Measurements from ENCODE around the gene NINJ1.

Gene NINJ1

DNA sequence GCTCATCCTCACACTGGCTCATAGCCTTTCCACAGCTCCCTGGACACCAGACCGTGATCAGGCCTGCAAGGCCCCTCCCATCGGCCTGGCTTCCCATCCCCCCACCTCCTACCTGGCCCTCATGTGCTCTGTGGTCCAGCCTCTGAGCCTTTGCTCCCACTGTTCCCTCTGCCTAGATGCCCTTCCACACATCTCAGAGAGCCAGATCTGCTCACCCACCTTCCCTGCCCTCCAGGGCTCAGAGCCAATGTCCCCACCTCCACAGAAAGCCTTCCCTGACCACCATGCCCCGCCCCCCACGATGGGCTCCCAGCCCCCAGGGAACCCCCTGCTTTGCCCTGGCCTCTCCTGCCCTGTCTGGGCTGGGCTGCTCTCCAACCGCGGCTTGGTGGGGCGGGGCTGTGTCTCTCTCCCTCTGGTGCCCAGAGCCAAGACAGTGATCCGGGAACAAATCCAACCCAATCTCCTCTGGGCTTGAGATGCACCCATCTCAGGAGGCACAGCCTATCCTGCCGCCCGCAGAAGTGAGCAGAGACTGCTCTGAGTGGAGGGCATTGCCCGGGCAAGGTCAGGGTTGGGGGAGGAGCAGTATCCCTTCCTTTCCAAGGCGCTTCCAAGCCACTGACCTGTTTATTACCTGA lies 1.6 kb downstream of the NINJ1 start:
- DNase-seq (ENCODE audit: low spot score): peak; percentile 67

DNA sequence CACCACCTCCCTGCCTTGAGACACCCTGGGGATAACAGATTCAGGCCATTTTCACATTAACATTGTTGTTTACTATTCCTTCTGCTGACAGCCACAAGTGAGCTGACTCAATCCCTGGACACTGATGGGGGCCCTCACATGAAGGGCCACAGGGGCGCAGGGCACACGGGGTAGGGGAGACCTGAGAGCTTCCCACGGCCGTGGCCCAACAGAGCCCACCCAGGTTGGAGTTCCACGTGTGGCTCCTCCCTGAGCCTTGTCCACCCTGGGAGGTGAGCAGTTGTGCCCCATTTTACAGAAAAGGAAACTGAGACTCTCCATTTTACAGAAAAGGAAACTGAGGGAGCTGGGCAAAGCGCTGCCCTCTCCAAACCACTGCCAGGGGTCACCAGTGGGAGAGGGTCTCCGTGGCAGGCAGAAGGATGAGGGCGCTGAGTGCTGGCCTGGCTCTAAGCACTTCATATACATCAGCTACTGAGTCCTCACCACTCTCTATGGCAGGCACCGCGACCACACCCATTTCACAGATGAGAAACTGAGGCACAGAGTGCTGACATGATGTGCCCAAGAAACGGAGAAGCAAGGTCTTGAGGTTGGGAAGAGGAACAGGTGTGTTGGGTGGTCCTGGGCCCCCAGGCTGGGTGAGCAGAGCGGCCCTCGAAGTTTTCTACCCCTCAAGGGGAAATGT lies 2.3 kb downstream of the NINJ1 start:
- no peak for DNase-seq (ENCODE audit: low spot score)

- DNase-seq (ENCODE audit: low spot score): no peak
Observed at GRCh38 chr9:93130861-93131481, 3.1 kb downstream of the NINJ1 start.

DNA sequence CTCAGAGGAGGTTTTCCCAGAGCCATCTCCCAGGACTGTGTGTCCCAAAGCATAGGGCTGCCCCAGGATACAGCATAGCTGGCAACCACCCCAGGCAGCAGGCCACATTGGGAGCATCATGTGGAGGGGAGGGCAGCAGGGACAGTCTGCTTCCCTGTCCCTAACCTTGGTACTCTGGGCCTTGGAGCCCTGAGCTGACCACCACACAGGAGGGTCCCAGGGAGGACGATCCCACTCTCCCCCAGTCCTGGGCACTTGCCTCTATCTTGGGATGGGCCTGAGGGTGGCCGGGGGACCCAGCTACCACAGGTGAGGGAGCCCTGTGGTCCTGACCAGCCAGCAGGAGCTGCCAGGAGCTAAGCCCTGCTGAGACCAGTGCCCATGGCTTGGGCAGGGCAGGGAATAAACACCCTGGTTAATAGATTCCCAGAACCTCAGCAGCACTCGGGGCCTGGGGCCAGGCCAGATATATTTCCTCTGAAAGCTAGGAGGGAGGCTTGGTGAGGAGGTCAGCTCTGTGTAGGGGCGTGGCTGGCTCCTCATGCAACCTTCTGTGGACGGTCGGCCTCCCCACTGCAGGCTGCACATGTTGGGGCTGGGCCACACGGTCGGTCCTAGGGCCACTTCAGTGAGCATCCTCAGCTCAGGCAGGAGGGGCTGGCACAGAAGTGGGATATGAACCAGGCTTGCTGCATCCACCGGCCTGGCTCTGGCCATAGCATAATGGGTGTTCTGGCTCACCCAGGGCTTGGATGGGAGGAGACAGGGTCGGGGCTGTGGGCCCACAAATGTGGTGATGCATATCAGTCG lies 4.2 kb downstream of the NINJ1 start:
- no peak for DNase-seq (ENCODE audit: low spot score)

DNA sequence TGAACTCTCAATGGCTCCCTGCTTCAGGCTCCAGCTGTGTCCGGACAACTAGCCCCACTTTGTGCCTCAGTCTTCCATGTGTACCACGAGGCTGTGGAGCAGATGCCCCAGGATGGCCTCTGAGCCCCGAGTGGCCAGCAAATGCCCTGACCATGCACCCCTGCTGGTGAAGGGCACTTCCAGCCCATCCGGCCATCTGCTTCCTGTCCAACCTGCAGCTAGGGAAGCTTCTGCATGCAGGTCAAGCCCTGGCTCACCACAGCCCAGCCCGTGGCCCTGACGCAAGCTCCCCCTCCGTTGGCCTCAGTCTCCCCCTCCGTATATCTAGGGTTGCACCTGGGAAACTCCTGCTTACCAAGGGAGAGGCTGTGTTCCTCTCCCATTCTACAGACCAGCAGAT lies 4.8 kb downstream of the NINJ1 start:
- DNase-seq (ENCODE audit: low spot score): no peak

DNA sequence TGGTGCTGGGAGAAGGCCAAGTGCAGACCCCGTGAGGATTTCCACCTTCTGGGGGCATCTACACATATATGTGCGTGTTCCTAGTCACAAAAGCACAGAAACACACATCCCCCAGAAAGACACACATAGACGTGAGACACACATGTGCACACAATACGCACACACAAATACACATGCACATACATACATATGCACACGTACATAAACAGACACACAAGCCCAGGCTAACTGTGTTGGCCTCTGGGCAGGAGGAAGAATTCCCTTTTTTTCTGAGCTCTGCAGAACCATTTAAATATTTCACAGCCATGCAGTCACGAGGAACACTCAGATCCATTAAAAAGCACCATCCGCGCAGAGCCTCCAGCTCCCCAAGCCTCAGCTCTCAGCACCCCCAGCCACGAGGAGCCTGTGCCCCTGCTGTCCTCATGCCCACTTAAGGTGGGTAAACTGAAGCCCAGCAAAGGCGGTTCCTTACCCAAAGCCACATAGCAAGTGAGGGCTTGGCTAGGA lies 5.3 kb downstream of the NINJ1 start:
- DNase-seq (ENCODE audit: low spot score): no peak

DNA sequence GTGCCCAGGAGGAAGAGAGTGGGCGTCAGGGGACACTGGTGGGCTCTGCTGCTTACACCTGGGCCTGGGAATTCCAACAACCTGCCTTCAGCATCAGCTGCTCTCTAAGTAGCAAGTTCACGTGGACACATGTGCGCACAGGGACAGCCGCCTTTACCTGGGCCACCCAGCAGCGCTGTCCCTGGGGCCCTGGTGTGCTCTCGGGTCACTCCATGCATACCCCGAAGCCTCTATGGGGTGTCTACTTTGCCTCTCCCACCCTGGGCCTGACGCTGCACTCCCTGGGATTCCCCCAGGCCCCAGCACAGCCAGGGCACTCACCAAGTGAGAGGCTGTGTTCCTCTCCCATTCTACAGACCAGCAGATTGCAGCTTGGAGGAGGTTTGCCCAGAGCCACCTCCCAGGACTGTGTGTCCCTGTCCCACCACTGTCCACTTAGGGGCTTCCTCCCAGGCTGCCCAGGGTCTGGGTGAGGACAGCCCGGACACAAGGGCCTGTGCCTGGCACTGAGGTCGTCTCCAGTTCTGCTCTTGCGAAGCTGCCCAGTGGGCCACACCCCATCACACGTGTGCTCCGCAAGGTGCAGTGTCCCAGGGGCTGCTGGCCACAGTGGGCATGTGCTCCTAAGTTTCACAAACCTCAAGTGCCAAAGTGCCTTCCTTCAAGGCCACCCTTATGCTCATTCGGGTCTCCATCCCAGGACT lies 5.9 kb downstream of the NINJ1 start:
- no peak for DNase-seq (ENCODE audit: low spot score)

GRCh38 chr9:93127395-93127911 lies 6.6 kb downstream of the NINJ1 start:
- peak; percentile 12 for DNase-seq (ENCODE audit: low spot score)

GRCh38 chr9:93126825-93127368 lies 7.2 kb downstream of the NINJ1 start:
- DNase-seq (ENCODE audit: low spot score): no peak

- DNase-seq (ENCODE audit: low spot score): no peak
Observed at GRCh38 chr9:93126151-93126781, 7.8 kb downstream of the NINJ1 start.

- no peak for DNase-seq (ENCODE audit: low spot score)
Observed at GRCh38 chr9:93125331-93125894, 8.6 kb downstream of the NINJ1 start.

DNA sequence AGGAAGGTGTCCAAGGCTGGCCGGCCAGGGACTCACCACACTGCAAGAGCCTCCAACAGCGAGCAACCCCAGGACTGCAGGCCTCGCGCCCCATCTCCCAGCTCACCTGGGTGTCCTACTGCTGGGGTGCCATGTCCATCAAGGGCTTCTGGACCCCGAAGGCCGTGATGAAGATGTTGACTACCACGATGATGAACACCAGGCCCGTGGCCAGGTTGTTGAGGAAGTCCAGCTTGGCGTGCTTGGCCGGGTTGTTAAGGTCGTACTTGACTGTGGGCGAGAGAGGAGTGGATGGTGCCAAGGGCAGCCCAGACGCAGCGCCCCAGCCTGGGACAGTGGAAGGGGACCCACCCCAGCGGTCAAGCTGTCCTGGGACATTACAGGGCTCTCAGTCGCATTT lies 9.3 kb downstream of the NINJ1 start:
- DNase-seq (ENCODE audit: low spot score): no peak

DNA sequence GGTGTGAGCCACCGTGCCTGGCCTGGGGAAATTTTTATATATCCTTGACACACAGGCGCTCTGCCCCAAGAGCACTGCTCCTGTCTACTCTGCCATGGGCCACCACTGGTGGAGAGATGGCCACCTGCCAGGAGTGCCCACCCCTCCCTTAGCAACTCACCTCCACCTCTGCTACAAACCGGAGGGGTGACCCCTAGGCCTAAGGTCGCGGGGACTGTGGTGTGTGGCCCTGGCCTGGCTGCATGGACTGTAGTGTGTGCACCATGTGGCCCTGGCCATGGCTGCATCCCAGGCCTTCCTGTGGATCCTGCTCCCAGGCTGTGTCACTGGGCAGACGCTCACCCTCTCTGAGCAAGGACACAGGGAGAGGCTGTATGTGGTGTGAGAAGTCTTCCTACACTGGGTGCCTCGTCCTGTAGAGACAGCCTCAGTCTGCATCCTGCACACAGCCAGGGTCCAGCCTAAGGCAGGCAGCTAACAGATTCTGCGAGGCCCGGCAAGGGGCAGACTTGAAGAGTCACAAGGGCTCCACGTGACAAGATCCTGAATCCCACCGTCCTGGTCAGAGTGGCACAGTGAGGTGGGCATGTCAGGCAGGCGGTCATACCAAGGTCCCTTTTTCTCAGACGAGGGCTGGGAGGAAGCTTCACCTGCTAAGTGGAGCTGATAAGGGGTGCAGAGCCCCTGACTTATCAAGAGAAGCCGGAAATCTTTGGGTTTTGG lies 10.3 kb downstream of the NINJ1 start:
- DNase-seq (ENCODE audit: low spot score): no peak

- DNase-seq (ENCODE audit: low spot score): no peak
Observed at GRCh38 chr9:93122721-93123221, 11.3 kb downstream of the NINJ1 start.

GRCh38 chr9:93121316-93122241 lies 12.5 kb downstream of the NINJ1 start:
- no peak for DNase-seq (ENCODE audit: low spot score)

GRCh38 chr9:93120846-93121315 lies 13.2 kb downstream of the NINJ1 start:
- no peak for DNase-seq (ENCODE audit: low spot score)

DNA sequence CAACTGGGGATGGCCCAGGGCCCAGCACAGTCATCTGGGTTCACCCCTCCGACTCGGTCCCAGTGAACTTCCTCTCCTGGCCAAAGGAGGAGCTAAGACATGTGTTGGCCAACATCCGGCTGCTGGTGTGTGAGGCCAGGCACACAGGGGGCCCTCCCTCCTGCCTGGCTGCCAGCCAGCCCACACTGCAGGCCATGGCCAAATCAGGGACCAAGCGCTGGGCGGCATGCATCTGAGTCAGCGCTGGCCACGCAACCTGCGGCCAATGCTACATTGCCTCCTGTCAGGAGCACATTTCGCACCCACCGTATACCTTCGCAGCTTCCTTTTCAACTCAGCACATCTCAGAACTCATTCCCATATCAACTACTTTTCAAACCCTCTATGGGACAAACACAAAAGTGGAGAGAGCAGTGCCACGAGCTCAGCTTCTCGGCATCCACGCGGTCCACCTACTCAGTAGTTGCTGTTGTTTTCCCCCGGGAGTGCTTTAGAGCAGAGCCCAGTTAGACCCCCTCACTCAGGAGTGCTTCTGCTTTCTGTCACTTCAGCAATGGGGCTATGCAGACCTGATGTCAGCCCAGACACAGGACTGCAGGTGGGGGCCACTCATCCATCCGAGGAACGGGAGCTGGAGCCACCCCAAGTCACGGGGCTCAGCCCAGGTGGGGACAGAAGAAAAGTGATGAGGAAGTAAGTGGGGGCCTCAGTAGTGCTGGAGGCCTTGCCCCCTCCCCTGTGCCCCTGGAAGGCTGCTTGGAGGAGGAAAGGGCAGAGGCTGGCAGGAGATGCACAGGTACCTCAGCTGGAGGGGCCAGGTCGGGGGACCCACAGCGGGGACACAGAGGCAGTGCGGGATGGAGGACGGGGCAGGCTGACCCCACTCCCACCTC lies 13.9 kb downstream of the NINJ1 start:
- peak; percentile 95 for DNase-seq (ENCODE audit: low spot score)

DNA sequence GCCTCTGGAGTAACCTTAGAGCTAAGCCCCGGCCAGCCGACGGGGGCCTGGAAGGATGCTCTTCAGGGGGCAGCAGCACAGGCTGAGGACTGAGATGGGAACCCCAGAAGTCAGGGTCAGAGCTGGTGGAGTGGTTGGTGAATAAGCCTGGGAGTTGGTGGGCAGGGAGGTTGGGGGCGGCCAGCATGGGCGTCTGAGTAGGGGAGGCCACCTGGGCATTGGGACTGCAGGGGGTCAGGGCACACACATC lies 14.4 kb downstream of the NINJ1 start:
- DNase-seq (ENCODE audit: low spot score): no peak
